Endothelial cell of umbilical vein (primary cell): ENCODE results near the gene PEAR1.

ENCODE experiments used
- EZH2 ChIP-seq: IDR thresholded peaks from 2 replicates; pipeline ENCODE4 v1.6.1; 2012; ENCODE audit warnings: borderline replicate concordance, low read depth, mild to moderate bottlenecking, moderate library complexity, low read length, inconsistent platforms; ENCODE audit not compliant: severe bottlenecking
- FOS ChIP-seq: IDR thresholded peaks from 2 replicates; pipeline ENCODE4 v1.6.1; 2011; ENCODE audit warnings: mild to moderate bottlenecking, low read length, moderate library complexity, borderline replicate concordance; ENCODE audit not compliant: insufficient read depth
- GATA2 ChIP-seq: IDR thresholded peaks from 2 replicates; pipeline ENCODE4 v1.7.0; 2011; ENCODE audit warnings: low read depth, mild to moderate bottlenecking, moderate library complexity, mixed read lengths, low read length; ENCODE audit not compliant: insufficient read length, insufficient read depth
- JUN ChIP-seq: IDR thresholded peaks from 2 replicates; pipeline ENCODE4 v1.6.1; 2011; ENCODE audit warnings: borderline replicate concordance, low read depth; ENCODE audit not compliant: insufficient read length, insufficient read depth
- MAX ChIP-seq: IDR thresholded peaks from 2 replicates; pipeline ENCODE4 v1.6.1; 2011; ENCODE audit not compliant: insufficient read depth, insufficient read length
- MYC ChIP-seq: IDR thresholded peaks from one replicate; pipeline ENCODE4 v1.6.1; 2011; ENCODE audit warnings: mild to moderate bottlenecking, low read depth, low read length
- POLR2A ChIP-seq: IDR thresholded peaks from 2 replicates; pipeline ENCODE4 v1.6.1; 2012; ENCODE audit warnings: low read depth, mild to moderate bottlenecking, control low read depth, low read length
- POLR2AphosphoS5 ChIP-seq: IDR thresholded peaks from 2 replicates; pipeline ENCODE4 v1.6.1; 2012; ENCODE audit warnings: low read depth, mild to moderate bottlenecking, control low read depth, low read length, moderate library complexity; ENCODE audit not compliant: insufficient read depth
- TF ChIP-seq, protein P1 (sequence below), 2 donors: IDR thresholded peaks; 1 replicate in 1 of 2; 2 replicates in 1 of 2; pipeline ENCODE4 v1.5.1; 2011; ENCODE audit warnings: low read length in 2 of 2, mild to moderate bottlenecking in 2 of 2, moderate library complexity in 2 of 2, control low read depth in 1 of 2, inconsistent platforms in 1 of 2, low read depth in 1 of 2; ENCODE audit not compliant: insufficient read depth in 1 of 2; ENCODE audit errors: extremely low read depth in 1 of 2

- TF ChIP-seq POLR2A = no peak
- TF ChIP-seq, protein P1, sequence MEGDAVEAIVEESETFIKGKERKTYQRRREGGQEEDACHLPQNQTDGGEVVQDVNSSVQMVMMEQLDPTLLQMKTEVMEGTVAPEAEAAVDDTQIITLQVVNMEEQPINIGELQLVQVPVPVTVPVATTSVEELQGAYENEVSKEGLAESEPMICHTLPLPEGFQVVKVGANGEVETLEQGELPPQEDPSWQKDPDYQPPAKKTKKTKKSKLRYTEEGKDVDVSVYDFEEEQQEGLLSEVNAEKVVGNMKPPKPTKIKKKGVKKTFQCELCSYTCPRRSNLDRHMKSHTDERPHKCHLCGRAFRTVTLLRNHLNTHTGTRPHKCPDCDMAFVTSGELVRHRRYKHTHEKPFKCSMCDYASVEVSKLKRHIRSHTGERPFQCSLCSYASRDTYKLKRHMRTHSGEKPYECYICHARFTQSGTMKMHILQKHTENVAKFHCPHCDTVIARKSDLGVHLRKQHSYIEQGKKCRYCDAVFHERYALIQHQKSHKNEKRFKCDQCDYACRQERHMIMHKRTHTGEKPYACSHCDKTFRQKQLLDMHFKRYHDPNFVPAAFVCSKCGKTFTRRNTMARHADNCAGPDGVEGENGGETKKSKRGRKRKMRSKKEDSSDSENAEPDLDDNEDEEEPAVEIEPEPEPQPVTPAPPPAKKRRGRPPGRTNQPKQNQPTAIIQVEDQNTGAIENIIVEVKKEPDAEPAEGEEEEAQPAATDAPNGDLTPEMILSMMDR (IDR thresholded peaks at IDR 0.05; ENCODE audit: extremely low read depth in 1 of 2, insufficient read depth in 1 of 2, low read depth in 1 of 2, low read length in 2 of 2) = no peak
- TF ChIP-seq MYC = no peak
- no peak for TF ChIP-seq POLR2AphosphoS5
- TF ChIP-seq EZH2 = no peak
- no peak for TF ChIP-seq JUN
- no peak for TF ChIP-seq GATA2
- TF ChIP-seq MAX = no peak
- no peak for TF ChIP-seq FOS
Observed at GRCh38 chr1:156895927-156896326, 2.4 kb downstream of the PEAR1 start.
